GM19035 (cell line): ENCODE results near the gene CHDH.

Experiments used
- ATAC-seq: cut with Tn5 transposase; IDR thresholded peaks from one replicate; pipeline ENCODE4 v1.9.1; 2021; ENCODE audit not compliant: unreplicated experiment

Gene CHDH

DNA sequence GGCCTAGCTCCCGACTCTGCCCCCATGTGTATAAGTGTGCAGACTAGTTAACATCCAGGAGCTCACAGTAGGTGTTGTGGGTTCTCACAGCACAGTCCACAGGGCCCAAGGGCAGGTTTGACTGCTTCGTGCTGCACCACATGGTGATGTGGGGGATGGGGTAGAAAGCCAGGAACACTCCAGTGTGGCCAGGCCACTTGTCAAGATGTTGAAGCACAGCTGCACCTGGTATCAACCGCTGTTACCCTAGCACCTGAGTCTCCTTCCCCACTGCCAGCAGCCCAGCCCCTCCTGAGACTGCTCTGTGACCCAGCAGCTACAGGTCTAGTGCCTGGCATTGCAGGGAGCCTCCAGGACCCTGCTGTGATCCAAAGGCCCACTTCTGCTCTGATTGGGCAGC lies 53.4 kb downstream of the CHDH start:
- ATAC-seq: no peak

DNA sequence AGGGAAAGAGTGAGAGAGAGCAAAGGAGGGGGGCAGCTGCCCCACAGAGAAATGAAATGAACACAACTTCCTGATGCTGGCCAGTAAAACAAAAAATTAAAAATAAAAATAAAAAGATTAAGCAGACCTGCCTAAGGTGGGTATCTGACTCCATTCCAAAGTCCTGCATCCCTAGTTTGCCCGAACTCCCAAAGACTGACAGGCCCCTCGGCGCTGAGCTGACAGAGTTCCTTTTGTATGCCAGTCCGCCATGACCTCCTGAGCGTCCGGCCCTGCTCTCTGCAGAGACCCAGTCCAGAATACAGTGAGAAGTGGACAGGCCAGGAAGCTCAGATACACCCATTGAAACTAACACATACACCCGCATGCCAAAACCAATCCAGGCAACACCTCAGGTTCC lies 54.9 kb downstream of the CHDH start:
- ATAC-seq: no peak

DNA sequence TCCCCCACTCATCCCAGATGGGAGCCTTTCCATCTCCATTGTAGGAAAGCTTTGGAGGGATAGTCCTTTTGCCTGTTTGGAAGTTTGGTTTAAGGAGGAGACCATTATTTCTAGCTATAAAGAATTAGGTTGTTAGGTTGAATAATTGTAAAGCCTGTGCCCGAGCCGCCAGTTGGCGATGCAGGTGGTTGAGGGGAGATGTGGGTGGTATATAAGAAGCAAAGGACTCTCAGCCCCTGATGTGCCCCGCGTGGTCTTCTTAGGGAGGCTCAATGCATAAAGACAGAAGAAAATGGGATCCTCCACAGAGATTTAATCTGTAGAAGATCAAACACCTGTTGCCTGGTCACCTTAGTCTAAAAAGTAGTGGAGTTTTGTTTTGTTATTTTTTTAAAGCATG lies 55.7 kb downstream of the CHDH start:
- no peak for ATAC-seq

DNA sequence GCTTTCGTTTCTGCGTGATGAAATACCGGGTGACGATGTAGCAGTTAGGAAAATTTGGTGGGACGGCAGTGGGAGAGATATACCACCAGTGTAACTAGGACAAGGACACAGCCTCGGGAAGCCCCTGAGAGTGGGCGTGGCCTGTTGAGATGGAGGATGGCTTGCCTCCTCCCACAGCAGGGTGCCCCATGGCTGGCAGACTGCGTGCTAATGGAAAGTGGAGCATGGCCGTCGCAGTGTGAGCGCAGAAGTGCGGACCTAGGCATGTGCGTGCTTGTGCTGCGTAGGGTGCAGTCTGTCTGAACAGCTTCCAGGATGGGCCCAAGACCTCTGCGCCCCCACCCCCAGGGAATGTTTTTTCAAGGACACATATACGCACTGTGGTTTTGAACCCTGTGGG lies 56.8 kb downstream of the CHDH start:
- no peak for ATAC-seq

DNA sequence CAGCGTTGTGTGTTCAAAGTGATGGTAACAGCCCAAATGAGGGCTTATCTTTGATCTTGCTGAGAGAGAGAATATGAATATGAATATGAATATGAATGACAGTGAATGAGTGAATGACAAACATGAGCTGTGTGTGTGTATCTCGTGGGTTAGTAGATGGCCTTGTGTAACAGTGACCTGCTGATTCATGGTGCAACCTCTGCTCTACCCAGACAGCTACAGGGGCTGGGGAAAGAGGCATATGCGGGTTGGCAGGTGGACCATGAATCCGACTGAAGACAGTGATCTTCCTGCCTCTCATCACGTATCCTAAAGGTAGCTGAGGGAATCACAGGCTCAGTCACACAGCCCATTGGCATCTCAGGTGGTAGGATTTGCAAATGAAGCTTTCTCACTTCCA lies 58.2 kb downstream of the CHDH start:
- no peak for ATAC-seq

DNA sequence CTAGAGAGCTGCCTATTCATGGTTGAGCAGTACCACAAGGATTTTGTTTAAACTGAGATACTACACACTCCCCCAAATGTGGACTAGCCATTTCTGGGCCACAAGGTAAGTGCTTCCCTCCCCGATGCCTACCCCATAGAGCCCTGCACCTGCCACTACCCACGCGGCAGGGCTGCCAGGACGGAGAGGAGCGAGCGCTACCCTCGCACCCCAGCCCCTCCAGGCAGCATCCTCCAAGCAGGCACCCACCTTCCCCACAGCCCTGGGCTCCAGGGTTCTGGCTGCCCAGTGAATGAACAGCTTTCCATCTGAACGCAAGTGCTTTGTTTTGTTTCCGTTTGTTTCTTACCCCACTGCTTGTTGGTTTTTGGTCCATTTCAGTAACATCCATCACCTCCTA lies 59.2 kb downstream of the CHDH start:
- no peak for ATAC-seq

DNA sequence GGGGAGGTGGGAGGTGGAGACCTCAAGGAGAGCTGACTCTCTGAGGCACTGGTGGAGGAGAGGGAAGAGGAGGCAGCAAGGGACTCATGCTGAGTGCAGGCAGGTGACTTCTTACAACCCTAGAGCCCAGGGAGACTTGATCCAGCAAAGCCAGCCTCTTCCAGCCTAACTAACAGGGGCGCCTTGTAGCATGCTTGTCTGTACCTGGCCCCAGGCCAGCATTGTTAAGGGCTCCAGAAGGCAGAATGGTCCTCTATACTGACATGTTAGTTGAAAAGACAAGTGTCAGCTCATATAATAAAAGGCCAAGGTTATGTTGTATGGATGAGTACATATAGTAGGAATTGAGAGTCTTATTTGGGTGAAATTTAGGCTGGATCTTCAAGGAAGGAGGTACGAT lies 65.4 kb downstream of the CHDH start:
- no peak for ATAC-seq

DNA sequence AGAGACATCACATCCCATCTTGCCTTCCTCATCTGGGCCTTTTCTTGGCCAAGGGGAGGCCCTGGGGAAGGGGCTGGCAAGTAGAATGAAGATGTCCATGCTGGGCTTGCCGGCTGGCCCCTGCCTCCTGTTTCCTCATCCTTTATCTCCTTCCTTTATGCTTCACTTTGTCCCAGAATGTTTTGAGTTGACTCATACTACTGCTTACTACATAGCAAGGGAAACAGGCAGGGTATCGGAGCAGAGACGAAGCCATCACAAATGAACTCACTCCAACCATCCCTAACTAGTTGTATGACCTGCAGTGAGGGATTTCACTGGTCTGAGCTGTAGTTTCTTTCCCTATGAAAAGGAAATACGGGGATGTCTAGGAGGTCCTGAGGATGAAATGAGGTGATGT lies 66.0 kb downstream of the CHDH start:
- no peak for ATAC-seq

DNA sequence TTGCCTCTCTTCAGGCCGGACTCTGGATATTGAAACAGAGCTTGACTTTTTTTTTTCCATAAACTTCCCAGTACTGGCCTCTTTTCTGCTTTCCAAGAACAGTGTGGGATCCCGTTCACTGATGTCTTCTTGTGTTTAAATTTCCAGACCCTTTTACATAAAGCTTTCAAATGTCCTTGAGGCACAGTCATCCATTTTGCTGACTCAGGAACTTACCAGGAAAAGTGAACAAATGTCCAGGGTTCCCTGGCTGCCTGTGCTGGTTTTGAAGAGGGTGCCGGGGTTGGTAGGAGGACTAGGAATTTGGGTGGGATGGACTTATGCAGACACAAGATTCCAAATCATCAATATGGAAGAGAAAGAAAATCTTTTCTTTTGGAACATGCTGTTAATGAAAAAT lies 68.1 kb downstream of the CHDH start:
- ATAC-seq: no peak

DNA sequence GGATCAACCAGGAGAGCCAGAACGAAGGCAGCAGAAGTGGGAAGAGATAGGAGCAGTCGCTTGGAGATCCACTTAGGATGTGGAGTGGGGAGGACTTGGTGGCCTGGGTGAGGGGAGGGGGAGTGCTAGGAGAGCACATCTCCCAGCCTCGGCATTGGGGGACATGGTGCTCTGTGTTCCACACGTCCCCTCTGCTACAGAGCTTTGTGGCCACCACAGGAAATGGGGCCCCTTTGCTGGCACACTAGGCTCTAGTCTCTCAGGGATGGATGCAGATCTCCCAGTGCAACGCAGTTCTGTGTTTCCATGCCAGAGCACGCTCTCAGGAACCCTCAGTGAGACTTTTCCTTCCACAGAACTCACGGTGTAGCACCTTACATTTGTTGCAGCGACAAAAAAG lies 68.8 kb downstream of the CHDH start:
- ATAC-seq: no peak

DNA sequence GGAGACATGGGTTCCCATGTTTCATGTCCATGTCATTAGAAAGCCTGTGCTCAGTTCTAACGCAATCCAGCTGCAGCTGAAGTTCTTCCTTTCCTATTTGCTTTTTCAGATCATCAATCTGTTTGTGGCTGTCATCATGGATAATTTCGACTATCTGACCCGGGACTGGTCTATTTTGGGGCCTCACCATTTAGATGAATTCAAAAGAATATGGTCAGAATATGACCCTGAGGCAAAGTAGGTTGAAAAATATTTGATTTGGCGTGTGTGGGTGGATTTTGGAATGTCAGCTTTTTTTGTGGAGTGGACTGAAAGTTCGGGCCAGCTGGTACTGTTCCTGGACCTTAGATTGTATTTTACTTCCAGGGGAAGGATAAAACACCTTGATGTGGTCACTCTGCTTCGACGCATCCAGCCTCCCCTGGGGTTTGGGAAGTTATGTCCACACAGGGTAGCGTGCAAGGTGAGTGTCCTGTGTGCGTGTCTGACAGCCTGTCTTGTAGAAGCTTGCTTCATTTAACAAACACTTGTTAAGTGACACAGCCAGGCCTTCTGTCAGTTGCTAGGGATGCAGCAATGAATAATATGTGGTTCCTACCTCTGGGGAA lies 69.6 kb downstream of the CHDH start:
- ATAC-seq: no peak

DNA sequence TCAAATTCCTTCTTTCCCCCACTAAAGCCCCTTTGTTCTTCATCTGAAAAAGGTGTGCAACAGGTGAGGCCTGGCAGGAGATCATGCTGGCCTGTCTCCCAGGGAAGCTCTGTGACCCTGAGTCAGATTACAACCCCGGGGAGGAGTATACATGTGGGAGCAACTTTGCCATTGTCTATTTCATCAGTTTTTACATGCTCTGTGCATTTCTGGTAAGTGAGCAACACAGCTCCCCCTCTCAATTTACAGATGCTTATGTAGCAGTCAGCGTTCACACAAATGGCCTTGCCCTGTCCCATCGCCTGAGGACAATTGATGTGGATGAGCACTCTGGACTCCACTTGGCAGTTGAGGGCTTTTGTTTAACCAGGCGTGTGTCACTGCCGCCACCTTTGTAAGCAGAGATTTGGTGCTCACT lies 70.4 kb downstream of the CHDH start:
- ATAC-seq: no peak

DNA sequence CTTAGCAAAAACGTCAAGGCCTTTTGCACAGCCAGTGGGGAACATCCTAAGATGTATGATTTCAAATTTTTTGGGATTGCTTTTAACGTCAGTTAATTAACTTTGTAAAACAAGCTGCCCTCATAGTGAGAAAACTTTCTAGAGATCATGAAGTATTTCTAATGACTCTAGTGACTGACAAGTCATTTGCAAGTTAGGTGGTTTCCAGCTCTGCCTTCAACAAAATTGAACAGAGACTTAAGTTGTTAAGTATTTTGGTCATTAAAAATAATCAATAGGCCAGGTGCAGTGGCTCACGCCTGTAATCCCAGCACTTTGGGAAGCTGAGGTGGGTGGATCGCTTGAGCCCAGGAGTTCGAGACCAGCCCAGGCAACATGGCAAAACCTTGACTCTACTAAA lies 71.2 kb downstream of the CHDH start:
- no peak for ATAC-seq

DNA sequence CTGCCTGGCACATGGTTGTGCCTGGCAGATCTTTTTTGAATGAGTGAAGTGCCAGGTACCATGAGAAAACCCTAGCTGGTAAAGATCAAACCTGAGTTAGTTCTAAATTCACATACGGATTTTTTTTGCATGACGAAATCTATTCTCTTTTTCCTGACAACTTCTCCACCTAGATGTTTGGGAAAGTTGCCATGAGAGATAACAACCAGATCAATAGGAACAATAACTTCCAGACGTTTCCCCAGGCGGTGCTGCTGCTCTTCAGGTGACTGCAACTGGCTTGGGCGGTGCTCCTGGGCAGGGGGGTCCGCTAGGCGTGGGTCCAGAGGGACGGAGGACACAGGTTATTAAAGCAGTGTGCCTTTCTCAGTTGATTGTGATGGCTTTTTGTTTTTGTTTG lies 71.8 kb downstream of the CHDH start:
- ATAC-seq: no peak

DNA sequence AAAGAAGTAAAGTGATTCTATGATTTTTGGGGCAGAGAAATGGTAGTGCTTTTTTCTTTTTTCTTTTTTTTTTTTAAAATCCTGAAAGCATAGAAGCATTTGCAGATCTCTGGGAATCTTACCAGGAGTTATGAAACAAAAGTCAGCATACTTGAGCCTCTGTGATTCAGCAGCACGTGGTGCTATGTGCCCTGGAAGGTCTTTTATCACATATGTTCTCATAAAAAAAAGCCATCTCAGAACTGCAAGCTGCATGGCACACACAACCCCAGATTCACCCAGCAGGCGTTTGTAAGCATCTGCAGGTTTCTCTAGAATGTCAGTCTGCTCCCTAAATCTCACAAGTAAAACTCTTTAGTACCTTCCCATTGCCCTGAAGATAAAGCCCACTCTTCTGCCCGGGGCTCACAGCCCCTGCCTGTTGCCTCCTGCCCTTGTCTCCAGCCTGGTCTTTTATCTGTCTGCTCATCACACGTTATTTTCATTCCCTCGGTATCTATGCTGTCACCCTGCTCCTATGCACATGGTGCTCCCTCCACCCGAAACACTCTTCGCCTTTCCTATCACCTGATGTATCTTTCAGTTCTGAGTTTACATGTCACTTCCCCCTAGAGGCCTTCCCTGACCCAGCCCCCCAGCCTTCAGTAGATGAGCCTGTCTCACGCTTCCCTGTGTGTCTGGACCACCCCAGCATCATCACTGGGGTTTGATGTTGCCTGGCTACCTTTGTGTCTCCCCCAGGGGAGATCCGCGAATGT lies 72.4 kb downstream of the CHDH start:
- peak; percentile 65 for ATAC-seq

DNA sequence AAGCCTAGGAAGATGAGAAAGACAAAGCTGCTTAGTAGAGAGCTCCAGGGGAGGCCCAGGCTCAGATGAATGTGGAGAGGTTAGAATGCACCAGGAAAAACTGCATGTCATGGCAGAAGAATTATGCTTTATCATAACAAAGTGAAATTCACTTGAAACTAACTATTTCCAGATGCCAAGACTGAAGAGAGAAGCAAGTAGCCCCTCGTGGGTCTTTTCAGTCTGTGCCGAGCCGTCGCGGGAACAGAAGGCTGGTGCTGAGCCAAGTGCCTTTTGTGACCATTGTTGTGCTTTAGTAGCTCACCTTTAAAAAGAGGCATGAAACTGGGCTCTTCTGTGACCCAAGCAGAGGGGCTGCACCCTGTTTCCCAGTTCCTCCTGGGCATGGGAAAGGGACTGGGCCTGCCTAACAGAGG lies 73.2 kb downstream of the CHDH start:
- no peak for ATAC-seq

DNA sequence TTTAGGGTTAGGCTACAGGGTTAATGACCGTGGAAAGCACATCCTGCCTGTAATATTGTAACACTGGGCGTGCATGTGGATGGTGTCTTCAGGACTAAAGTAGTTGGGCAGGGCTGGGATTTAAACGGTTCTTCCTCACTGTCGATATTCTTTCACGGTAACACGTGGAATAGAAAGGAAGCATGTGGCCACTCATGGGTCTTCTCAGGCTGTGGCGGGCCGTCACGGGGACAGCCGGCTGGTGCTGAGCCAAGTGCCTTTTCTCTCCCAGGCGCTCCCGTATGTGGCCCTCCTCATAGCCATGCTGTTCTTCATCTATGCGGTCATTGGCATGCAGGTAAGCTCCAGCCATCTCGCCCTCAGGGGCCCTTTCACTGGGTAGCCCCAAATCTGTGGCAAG lies 73.7 kb downstream of the CHDH start:
- no peak for ATAC-seq

DNA sequence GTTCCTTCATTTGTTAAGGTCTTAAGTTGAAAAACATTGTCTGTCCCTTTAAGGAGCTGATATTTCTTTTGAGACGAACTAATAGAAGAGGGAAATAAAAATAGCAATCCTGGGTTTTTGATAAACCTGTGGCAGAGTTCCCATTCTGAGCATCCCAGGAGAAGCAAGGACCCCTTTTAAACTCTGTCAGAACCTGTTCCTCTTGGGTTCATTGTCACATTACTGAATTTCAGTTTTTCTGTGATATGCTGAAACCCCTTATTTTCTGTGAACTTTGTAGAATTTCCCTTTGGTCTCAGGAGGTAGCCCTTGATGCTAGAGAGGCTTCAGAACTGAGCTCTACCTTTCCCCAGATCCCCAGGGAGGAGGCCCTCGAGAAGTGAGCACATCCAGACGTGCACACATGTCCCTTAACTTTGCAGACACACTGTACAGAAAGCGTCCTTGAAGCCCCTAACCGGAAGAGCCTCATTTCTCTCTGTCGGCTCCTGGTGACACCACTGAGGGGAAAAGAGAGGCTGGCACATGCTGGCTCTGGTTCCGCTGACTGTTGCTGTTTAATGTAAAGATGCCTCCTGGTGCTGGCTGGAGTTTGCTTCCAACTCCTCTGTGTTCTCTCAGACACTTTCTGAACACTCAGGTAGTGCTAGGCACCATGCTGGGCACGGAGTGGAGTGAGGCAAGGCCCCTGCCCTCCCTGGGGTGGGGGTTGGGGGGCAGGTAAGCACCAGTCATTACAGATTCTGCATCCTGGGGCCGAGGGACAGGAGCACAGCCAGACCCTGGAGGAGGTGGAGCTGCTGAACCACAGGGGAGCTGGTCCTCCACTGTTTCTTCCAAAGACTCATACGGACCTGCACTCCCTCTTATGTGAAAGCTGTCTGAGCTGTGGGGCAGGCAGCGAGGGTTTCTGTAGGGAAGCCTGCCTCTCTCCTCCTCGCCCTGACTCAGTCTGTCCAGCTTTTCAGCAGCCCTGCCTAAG lies 77.5 kb downstream of the CHDH start:
- no peak for ATAC-seq

DNA sequence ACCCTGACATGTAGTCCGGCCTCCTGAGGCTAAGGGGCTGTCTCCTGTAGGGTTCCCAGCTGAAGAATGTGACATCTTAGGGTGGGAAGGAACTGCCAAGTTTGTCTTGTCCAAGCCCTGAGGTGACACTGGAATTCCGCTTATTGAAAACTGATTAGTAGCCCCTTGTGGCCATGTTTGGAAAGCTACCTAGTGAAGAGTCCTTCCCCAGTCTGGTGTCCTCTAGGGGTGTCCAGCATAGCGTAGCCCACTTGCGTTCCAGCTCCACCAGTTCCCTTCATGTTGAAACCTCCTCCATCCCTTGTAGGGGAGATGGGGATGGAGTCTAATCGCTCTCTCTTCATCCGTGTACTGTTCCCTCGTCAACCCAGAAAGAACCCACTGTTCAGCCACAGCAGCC lies 79.5 kb downstream of the CHDH start:
- ATAC-seq: no peak

DNA sequence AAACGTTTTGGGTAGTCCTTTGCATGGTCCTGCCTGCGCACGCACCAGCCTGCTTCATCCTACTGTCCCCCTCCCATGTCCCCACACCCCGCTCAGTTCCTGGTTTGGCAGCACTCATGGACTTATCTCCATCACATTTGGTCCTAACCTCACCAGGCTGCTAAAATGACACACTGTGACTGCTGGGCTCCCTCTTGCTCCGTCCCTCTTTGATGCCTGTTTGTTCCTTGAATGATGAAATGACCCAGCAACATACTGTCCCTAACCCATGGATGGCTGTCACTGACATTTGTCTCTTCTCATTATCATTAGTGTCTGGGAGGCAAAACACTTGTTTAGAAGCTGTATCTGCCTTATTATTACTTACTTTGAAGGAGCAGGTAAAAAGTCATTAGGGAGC lies 80.5 kb downstream of the CHDH start:
- ATAC-seq: no peak

DNA sequence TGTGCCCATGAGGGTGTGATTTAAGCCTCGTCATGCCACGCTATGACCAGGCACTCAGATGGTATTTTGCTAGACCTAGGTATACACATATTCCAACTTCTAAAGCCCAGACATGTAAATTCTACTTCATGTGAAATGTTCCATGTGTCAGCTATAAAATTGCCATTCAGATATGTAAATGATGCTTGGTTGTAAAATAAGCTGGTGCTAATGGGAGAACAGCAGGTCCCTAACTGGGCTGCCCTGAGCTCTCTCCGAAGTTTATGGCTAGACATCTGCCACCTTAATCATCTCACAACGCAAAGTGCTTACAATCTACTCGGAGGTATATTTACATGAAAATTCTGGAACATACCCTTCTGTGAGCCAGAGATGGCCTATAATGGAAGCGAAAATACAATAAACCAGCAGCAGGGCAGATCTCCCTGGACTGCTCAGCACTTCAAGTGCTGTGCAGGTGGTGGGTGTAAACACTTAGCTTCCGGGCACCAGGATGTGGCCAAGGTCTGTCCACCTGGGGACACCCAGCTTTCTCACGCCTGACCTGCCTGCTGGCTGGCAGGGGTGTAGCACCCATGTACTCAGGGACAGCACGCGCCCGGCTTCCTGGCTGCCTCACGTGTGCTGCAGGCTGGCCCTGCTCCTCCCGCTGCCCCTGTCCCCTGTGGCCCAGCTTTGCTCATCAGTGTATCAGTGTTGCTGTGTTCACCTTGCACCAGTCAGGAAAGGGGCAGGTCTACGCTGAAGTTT lies 82.0 kb downstream of the CHDH start:
- no peak for ATAC-seq
